HG02870 (cell line): ENCODE measurements around the gene NEUROG1.

Experiments
- ATAC-seq: cut with Tn5 transposase; IDR thresholded peaks from one replicate; pipeline ENCODE4 v1.9.1; 2021; ENCODE audit warnings: mild to moderate bottlenecking, moderate library complexity; ENCODE audit not compliant: unreplicated experiment

NEUROG1 gene

DNA sequence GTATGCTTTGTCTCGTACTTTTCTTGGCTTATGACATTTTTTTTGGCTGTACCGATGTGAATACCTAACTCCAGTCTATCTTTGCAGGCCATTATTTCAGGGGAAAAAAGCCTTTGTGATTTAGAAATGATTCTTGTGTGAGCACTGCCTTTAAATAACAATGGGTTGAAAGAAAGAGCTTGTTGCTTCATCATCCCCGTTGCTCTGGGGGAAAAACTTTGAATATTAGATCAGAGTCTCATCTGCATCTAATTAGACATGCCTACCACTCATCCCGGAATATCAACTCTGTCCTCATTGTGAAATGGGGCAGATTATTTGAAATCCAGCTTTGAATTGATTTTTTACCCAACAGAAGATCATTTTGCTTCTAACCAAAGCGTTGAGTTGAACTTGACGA is 29.5 kb upstream of the NEUROG1 start:
- ATAC-seq = no peak

DNA sequence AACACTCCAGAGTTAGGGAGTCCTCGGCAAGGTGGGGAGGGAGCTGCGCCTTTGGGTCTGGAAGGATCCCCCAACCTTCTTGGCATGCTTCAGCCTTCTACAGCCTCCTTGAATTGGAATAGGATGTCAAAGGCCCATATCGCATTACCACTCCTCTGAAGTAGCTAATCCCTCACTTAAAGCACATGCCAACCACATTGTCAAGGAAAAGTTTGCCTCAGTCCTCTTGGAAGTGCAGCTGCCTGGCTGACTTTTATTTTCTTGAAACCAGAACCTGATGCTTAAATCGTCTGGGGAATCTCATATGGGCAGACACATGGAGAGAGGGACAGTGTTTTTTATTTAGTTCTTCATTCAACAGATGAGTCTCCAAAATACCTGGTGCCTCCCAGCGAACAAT is 28.6 kb upstream of the NEUROG1 start:
- ATAC-seq = no peak

DNA sequence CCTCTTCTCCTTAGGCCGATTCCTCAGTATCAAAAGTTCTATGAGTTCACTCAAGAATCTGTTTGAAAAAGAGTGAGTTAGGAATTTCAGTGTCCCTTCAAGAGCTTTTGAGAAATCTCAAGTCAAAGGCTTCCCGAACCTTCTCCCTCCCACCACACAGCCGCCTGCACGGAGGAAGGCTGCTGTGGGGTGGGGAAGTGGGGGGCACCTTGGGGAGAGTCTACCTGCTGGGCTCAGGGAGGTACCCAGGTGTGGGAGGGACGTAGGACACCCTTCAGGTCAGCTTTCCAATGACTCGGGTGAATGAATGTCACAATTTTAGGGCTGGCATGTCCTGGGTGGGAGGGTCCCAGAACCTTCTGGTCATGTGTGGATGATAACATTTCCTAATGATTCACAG is 25.5 kb upstream of the NEUROG1 start:
- no peak for ATAC-seq

DNA sequence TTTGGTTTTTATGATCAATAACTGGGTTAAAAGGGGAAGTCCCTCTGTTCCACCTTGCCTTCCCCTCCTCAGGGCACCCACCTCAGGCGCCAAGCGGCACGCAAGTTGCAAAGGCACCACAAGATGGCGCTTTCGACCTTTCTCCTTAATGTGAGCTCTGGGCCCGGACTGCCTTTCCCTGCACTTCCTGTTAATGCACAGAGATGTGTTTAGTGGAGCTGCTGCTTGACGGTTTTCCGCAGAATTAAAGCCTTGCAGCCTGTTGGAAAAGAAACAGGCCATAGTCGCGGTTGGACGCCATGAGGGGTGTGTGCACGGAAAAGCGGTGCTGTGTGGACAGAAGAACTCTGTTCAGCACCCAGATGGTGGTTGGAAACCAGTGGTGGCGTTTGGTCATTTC is 25.1 kb upstream of the NEUROG1 start:
- ATAC-seq = peak; percentile 91

DNA sequence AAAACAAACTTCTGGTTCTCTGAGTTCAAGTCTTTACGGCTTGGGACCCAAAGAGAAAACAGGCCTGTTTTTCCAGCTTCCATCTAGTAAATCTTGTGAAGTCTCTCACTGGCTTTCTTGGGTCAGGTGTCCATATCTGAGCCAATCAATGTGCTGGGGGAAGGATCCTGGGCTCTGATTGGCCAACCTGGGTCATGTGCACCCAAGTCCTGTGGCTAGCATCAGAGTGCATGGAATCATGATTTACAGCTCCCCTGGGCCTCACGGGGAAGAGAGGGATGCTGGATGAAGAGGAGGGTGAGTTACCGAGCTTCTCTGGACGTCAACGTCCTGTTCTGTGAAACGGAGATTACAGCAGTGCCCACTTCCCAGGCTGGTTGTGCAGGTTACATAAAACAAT is 23.6 kb upstream of the NEUROG1 start:
- ATAC-seq = no peak

DNA sequence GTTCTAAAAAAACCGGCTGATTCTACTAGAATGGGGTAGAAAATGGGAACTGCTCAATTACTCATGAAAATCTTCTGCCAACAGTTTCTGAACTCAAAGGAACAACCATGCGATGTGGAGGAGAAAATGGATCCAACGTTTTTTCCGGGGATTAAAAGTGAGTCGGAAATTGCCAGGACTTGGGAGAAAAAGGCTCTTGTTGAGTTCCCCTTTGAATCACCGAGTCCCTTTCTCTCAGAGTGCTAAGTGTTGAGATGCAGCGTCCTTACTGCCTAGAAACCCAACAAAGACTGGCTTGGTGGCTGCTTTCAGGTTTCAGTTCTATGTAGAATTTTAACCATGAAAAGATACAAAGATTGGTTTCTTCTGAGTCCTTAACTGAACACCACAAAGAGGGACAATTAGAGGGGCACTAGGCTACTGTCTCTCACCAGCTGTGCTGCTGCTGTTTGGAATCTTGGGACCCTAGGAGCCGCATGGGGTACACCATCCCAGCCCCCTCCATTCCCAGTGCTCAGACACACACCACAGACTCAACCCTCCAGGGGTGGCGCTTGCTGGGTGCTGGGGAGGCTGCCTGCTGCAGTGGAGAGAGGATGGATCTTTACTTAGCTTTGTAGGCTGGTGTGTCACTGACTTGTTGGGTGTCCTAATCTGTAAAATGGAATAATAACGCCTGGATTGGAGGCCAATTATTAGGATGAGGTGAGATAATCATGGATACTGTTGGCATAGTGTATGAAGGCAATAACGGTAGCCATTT is 21.5 kb upstream of the NEUROG1 start:
- ATAC-seq = no peak

DNA sequence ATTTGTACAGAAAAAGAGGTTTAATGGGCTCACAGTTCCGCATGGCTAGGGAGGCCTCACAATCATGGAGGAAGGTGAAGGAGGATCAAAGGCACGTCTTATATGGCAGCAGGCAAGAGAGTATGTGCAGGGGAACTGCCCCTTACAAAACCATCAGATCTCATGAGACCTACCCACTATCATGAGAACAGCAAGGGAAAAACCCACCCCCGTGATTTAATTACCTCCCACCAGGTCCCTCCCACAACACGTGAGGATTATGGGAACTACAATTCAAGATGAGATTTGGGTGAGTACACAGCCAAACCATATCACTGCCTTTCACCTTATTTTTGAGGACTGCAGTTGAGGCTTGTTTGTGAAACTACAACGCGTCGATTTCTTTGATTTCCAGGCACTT is 20.9 kb upstream of the NEUROG1 start:
- ATAC-seq = no peak

DNA sequence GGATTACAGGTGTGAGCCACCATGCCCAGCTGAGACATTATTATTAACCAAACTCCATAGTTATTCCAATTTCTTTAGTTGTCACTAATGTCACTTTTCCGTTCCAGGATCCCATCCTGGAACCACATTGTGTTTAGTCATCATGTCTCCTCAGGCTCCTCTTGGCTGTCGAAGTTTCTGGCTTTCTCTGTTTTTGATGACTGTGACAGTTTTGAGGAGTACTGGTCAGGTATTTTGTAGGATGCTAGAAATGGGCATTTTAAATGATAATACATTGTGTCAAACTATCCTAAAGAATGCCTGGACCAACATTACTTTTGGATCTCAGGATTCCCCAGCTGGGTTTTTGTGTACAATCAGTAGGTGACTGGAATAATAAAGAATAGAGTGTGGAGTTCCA is 19.8 kb upstream of the NEUROG1 start:
- no peak for ATAC-seq

DNA sequence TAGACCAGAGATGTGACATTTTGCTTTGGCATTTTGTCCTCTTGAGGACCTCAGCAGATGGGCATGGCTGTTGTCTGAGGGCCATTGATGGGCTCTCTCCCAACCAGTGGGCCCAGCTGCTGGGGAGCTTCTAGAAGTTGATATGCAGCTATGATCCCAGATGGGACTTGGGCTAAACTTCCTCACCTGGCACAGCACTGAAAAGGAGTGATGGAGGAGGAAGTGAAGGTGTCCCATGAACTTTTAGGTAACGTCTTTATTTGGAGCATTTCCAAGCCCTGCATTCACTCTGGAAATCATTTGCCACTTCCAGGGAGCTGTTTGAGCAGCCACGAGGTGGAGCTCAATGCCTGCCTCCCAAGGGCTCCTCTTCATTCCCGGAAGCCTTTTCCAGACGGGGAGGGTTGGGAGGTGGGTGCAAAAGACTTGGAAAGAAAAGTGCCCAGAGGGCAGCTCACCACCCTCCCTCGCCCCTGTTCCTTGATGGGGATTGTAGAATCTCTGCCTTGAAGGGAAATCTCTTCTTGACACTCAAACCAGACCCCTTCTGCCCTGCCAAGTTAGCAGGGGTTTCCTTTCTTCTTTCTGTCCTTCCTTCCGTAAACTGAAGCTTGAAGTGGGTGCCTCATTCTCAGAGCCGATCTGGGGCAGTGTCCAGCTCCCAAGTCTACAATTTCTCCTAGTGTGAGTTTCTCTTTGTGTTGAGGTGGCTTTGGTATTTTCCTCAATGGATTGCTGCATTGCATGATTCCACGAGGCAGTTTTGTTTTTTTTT is 18.1 kb upstream of the NEUROG1 start:
- no peak for ATAC-seq

DNA sequence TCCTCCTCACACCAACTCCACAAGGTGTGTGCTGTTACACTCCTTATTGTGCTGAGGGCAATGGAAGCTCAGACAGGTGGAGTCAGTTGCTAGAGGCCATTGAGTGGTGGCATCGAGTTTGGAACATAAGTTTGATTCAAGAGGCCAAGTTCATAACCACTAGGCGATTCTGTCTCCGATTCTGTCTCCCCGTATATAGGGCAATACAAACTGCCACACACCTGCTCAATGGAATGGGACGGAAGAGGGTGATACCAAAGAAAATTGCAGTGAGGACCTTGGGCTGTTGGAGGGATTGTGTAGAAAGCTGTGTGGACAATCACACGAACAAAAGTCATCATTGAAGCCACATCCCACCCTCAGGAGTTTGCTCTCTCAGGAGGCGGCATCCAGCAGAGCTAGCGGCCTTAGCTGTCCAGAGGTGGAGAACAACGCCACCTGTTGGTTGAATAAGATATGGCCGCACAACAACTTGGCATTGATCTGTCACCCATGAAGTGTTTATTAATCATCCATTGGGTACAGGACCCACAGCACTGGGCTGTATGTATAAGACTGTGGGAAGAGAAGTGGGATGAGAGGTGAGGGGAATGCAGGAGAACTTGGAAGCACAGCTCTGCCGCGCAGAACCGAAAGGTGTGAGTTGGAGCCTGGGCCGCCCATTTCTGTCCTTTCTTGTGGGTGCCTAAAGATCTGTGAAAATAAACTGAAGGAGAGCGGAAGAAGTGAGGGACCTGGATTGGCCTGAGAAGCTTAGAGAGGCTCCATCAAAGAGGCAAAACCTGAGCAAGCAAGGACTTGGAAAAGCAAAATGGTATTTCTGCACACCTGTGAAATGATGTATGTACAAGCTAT is 16.1 kb upstream of the NEUROG1 start:
- ATAC-seq = peak; percentile 70

DNA sequence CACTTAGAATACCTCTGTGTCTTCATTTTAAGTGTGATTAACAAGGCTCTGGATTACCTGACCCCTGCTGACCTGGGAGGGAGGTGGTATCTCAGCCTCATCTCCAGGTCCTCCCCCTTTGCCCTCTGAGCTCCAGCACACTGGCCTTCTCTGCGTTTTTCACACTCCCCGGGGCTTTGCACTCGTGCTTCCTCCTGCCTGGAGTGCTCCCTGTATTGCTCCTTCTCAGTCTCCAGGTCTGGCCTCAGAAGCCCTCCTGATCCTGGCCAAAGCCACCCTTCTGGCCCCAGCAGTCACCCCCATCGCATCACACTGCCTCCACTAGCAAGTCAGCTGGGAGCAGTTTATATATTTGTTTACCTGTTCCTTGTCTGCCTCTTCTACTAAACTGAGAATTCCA is 13.6 kb upstream of the NEUROG1 start:
- ATAC-seq = no peak

DNA sequence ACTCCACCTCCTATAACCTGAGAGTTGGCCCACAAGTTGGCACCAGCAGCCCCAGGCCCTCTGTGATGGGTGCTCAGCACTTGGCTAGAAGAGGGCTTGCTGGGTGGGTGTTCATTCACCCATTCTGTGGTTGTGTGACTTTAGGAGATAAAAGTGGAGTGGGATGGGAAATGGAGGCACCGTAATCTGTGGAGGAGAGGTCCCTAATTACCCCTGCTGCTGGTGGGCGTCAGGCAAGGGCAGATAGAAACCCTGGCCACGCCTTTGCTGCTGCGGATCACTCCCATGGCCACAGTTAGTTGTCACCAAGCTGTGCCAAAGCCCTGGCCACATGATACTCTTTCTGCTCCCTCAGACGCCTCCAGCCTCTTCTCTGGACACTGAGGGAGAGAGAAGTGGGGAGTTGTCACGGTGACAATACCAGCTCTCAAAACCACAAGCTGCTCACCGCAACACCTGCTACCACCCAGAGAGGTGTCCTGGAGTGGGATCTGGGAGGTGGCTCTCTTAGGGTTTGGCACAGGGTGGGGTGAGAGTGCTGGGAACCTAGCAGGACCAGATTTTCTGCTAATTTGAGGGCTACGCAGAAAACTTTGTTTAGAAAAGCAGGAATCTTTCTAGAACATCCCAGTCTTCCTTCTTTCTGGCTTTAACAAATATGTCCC is 12.0 kb upstream of the NEUROG1 start:
- no peak for ATAC-seq

DNA sequence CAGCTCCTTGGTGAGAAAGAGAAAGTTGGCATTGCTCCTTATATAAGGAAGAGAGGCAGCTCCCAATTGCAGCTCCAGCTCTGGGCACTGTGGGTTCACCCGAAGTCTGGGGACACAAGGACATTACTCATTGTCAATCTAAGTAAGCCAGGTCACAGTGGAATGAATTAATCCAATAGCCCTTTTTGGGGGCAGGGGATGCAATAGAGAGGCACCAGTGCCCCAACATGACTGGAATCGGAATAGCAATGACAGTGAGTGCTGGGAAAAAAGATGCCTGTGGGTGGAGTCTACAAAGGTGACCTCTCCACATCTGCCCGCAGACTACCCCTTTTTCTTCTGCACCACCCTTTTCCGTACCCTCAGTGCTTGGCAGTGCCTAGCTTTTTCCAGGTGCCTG is 11.1 kb upstream of the NEUROG1 start:
- no peak for ATAC-seq

DNA sequence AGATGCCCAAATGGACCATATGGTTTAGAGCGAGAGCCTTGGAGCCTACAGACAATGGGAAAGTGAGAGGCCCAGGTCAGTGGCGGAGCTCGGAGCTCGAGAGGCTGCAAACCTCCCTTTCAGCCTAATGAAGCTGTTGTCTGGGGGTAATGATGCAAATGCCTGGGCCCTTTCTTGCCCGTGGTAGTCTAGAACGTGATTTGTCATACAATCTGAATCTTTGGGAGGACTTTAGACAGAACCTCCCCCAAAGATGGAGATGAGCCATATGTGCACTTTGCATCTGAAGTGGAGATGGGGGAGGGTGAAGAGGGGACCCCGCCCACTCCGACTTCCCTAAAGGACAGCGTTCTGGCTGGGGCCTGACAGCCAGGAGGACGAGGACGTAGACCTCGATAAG is 10.3 kb upstream of the NEUROG1 start:
- no peak for ATAC-seq

DNA sequence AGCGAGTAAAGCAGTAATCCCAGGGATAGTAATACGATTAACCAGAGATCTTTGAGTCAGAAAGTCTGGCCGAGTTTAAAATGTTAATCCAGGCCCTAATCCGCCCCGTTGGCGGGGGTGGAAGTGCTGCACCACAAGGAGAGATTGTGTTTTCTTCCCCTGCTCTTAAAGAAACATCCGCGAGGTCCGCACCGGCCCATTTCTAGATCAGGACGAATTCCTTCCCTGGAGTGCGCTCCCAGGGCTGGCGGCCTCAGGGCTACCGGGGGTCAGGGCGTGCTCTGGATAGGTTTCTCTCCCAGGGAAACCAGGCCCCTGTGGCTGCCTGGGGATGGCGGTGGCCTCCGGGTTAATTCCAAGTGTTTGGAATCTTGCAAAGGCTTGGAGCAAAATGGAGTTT is 9.3 kb upstream of the NEUROG1 start:
- ATAC-seq = no peak

DNA sequence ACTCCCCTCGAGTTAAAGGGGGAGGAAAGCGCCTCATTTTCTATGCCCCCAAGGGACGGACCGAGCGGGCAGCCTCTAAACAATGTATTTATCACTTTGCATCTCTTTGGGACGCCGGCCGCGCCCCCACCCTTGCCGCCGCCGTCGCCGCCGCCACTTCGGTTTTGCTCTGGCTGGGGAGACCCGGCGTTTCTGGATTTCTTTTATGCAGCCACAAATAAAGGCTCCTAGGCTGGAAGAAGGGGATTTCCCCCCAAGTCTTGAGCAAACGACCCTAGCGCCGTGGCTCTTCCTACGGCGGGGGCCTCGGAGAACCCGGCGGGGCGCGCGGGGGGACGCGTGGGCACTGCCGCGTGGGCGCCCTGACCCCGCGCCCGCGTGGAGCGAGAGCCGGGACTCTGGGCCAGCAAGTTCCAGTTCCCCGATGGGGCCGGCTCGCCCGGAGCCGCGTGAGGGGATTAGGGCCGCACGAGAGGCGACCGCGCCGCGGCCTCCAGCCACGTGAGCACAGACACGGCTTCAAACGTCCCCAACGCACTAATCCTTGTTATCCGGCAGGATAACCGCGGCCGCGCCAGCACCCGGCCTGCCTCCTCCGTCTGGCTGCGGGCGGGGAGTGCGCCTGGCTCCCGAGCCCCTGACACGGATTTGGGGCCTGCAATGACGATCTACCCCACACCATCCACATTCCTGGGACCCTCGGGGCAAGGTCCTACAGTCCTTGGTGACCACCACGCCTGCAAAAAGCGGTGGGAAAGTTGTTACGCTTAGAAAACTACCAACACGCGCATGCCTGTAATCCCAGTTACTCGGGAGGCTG is 7.9 kb upstream of the NEUROG1 start:
- ATAC-seq = no peak

DNA sequence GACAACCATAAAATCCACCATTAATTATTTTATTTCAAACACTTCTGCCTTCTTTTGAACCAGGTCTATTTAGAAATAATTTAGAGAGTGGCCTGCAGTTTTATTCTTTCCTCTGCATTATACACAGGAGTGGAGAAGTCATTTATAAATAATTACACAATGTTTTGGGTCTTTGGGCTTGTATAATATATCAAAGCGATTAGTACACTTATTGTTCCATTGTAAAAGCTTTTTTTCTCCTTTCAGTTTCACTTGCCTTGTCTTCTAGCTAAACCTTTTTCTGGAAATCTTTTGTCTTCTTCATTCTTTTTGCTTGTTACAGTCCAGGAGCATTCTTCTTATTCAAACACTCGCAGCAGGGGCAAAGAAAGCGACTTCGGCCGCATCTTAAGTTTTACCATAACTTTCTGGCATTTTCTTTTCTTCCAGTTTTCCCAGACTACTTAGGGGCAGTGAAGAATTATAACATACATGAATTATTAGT is 7.3 kb upstream of the NEUROG1 start:
- ATAC-seq = no peak

DNA sequence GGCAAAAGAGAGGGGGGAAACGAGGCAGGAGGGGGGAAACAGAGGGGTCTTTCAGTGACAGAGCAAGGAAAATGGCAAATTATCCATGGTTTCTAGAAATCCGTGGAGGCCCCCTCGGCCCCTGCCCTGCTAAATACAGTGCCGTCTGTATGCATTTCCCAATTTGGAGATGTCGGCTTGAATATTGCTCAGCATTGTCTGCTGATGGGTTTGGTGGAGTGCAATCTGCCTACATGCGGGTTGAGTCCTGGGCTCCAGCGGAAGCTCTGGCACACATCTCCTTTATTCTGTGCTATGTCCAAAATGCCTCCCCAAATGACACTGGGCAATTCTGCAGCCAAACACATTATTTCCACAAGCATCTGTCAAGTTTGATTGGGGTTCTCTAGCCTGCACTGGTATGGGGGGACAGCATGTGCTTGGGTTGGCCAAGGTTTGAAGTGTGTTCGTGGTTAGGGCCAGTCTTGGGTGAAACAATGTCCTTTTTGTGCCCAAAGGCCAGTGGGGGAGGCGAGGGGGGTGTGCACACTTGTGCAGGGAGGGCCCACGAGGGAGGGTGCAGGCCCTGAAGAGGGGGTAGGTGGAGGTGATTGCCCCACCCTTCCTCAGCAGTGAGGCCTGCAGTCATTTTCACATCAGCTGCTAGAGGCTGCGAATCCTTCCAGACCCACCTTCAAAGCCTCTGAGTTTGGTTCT is 6.2 kb upstream of the NEUROG1 start:
- no peak for ATAC-seq

DNA sequence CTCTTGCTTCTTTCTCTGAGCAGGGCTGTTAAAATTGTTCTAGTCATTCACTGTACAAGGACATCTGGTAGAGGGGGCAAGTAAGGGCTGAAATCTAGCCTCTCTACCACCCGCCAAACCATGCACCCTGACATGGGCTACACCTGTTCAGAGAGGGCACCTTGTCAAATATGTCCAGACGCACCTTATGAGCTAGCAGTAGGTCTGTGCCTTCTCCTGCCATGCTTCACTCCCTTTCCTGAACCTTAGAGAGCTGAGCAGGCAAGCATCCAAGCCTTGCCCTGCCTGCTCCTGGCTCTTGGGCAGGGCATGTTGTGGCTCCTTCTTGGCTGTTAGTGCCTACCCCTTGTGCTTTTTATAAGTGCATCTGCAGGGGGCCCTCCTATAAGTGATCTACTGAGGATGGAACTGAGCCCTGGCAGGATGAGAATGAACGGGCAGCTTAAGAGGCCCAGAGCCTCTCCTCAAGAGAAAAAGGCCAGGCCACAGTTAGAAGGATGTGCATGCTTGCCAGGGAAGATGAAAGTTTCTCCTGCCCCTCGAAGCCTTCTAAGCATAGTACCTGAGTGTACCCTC is 3.8 kb upstream of the NEUROG1 start:
- ATAC-seq = no peak
